GM23338 (cell line): ENCODE results near the gene NLRP9. TPM values are rescaled to one million over a fixed set of nuclear protein-coding genes. Genes with fewer than 3 reads are reported as not detected.

Experiments used
- ATAC-seq: fragments of 200-7000 bp; cut with Tn5 transposase; 3 replicates; pipeline ENCODE4 v1.9.1; 2020
- DNase-seq: peaks from one replicate; pipeline ENCODE4 v3.0.0-alpha.2; 2015; ENCODE audit warnings: low spot score
- H2AFZ ChIP-seq: fragments of 200-600 bp; sonication (generic); 2 replicates; pipeline ENCODE4 v1.8.0; 2016; ENCODE audit warnings: antibody characterized with exemption, mild to moderate bottlenecking, moderate library complexity
- H3F3A ChIP-seq: fragments of 200-600 bp; sonication (generic); replicated peaks from 2 replicates; pipeline ENCODE4 v1.8.0; 2017; ENCODE audit warnings: antibody characterized with exemption, mixed run types, low read depth
- H3K27ac ChIP-seq: fragments of 200-600 bp; sonication (generic); 2 replicates; pipeline ENCODE4 v1.6.1; 2016; ENCODE audit warnings: low read depth
- H3K27me3 ChIP-seq: fragments of 200-600 bp; sonication (generic); 2 replicates; pipeline ENCODE4 v1.8.0; 2016; ENCODE audit warnings: mild to moderate bottlenecking, mixed run types, moderate library complexity; ENCODE audit not compliant: insufficient read depth
- H3K36me3 ChIP-seq: fragments of 200-600 bp; sonication (generic); 2 replicates; pipeline ENCODE4 v1.8.0; 2016; ENCODE audit warnings: mild to moderate bottlenecking; ENCODE audit not compliant: insufficient read depth
- H3K4me1 ChIP-seq: fragments of 200-600 bp; sonication (generic); 2 replicates; pipeline ENCODE4 v1.8.0; 2016; ENCODE audit warnings: mild to moderate bottlenecking, moderate library complexity; ENCODE audit not compliant: insufficient read depth
- H3K4me2 ChIP-seq: fragments of 200-600 bp; sonication (generic); 2 replicates; pipeline ENCODE4 v1.7.1; 2017; ENCODE audit warnings: mixed run types
- H3K4me3 ChIP-seq: fragments of 200-600 bp; sonication (generic); 2 replicates; pipeline ENCODE4 v1.6.1; 2016; ENCODE audit warnings: mixed run types
- H3K79me2 ChIP-seq: fragments of 200-600 bp; sonication (generic); replicated peaks from 2 replicates; pipeline ENCODE4 v1.8.0; 2017; ENCODE audit warnings: mild to moderate bottlenecking; ENCODE audit not compliant: insufficient read depth
- H3K9me2 ChIP-seq: fragments of 200-600 bp; sonication (generic); 2 replicates; pipeline ENCODE4 v1.8.0; 2017; ENCODE audit not compliant: insufficient read depth
- H4K20me1 ChIP-seq: fragments of 200-600 bp; sonication (generic); replicated peaks from 2 replicates; pipeline ENCODE4 v1.8.0; 2017; ENCODE audit warnings: mild to moderate bottlenecking; ENCODE audit not compliant: insufficient read depth
- H3K27ac Mint-ChIP-seq: 2 replicates; pipeline ENCODE4 v1.8.0; 2020; ENCODE audit warnings: inconsistent platforms, mild to moderate bottlenecking, moderate library complexity, mixed read lengths
- H3K27me3 Mint-ChIP-seq: 3 replicates; pipeline ENCODE4 v1.8.0; 2022; ENCODE audit warnings: low read depth, mild to moderate bottlenecking, moderate library complexity, mixed read lengths, inconsistent platforms; ENCODE audit not compliant: insufficient read depth, poor library complexity
- H3K36me3 Mint-ChIP-seq: 3 replicates; pipeline ENCODE4 v1.8.0; 2021; ENCODE audit warnings: low read depth, mild to moderate bottlenecking, inconsistent platforms, moderate library complexity, mixed read lengths
- H3K4me1 Mint-ChIP-seq: 3 replicates; pipeline ENCODE4 v1.8.0; 2020; ENCODE audit warnings: mild to moderate bottlenecking, inconsistent platforms, mixed read lengths
- H3K4me3 Mint-ChIP-seq: 3 replicates; pipeline ENCODE4 v1.8.0; 2021; ENCODE audit warnings: moderate library complexity, mild to moderate bottlenecking, inconsistent platforms, mixed read lengths
- H3K9me3 Mint-ChIP-seq: 3 replicates; pipeline ENCODE4 v1.8.0; 2020; ENCODE audit warnings: moderate library complexity, mild to moderate bottlenecking, inconsistent platforms, mixed read lengths
- CREB1 ChIP-seq: fragments of 250-450 bp; sonication (Bioruptor Pico); IDR thresholded peaks from 2 replicates; pipeline ENCODE4 v1.5.0; 2020; ENCODE audit warnings: low read depth, mild to moderate bottlenecking, moderate library complexity
- ETS1 ChIP-seq: IDR thresholded peaks from 2 replicates; pipeline ENCODE4 v1.6.1; 2016; ENCODE audit warnings: antibody characterized with exemption
- EZH2 ChIP-seq: fragments of 200-600 bp; sonication (generic); IDR thresholded peaks from one replicate; pipeline ENCODE4 v1.8.0; 2017; ENCODE audit warnings: antibody characterized with exemption, mild to moderate bottlenecking, low read depth; ENCODE audit not compliant: unreplicated experiment
- JUNB ChIP-seq: IDR thresholded peaks from one replicate; pipeline ENCODE4 v1.6.1; 2016; ENCODE audit warnings: antibody characterized with exemption; ENCODE audit not compliant: unreplicated experiment
- NANOG ChIP-seq: IDR thresholded peaks from 2 replicates; pipeline ENCODE4 v1.6.1; 2016; ENCODE audit warnings: antibody characterized with exemption, borderline replicate concordance
- STAT1 ChIP-seq: IDR thresholded peaks from one replicate; pipeline ENCODE4 v1.6.1; 2016; ENCODE audit warnings: antibody characterized with exemption; ENCODE audit not compliant: unreplicated experiment
- ZNF114 ChIP-seq: fragments of 250-450 bp; sonication (Bioruptor Pico); IDR thresholded peaks from 2 replicates; pipeline ENCODE4 v1.5.0; 2020; ENCODE audit warnings: mild to moderate bottlenecking, moderate library complexity
- ZNF331 ChIP-seq: fragments of 250-450 bp; sonication (Bioruptor Pico); IDR thresholded peaks from 2 replicates; pipeline ENCODE4 v1.5.0; 2020; ENCODE audit warnings: low read depth, mild to moderate bottlenecking, moderate library complexity
- polyA plus RNA-seq: library from polyadenylated mRNA; unstranded; fragments of >200 nt; fragmentation: Nextera tagmentation; extraction: Ambion mirVana; gene quantifications from 2 replicates; pipeline ENCODE4 v1.2.1, GENCODE V29; 2016
- total RNA-seq: library from RNA; depleted of rRNA; stranded (reverse); fragments of >200 nt; shearing (Covaris generic); gene quantifications from 2 replicates; pipeline ENCODE4 v1.2.3, GENCODE V29; 2014
- TF ChIP-seq, protein P1 (sequence below): IDR thresholded peaks from one replicate; pipeline ENCODE4 v1.6.1; 2018; ENCODE audit warnings: antibody characterized with exemption; ENCODE audit not compliant: unreplicated experiment
- TF ChIP-seq, protein P2 (sequence below), 2 experiments: fragments of 200-600 bp in 1 of 2; sonication (generic) in 1 of 2; conservative IDR thresholded peaks; 2 replicates each; pipeline versions ENCODE4 v1.5.1 to v1.6.1; 2016 to 2017; ENCODE audit warnings: antibody characterized with exemption in 2 of 2, low read depth in 2 of 2, mild to moderate bottlenecking in 2 of 2, moderate library complexity in 1 of 2

Gene NLRP9
- total and polyA plus RNA-seq, 2 experiments from 2014 or later = not detected

GRCh38 chr19:55697698-55698097, 40.5 kb downstream of the NLRP9 start:
- DNase-seq (no peak), ATAC-seq (no peak)
- no peaks in the 10 kb centered on the region for H3K36me3 ChIP-seq
- no peaks in the 10 kb centered on the region for H3K79me2 ChIP-seq
- no peak overlapping the region for H3K4me3 ChIP-seq
- no peak overlapping the region for H3K27ac Mint-ChIP-seq
- H3K27ac ChIP-seq = no peak overlapping the region
- peaks cover 9% of the 10 kb centered on the region for H3K9me3 Mint-ChIP-seq
- no peaks in the 10 kb centered on the region for H3K4me1 ChIP-seq
- no peaks in the 10 kb centered on the region for H3K9me2 ChIP-seq
- H3K4me1 Mint-ChIP-seq = no peaks in the 10 kb centered on the region; the same call in 2 of the 3 replicates
- H3K36me3 Mint-ChIP-seq = peaks cover 54% of the 10 kb centered on the region
- no peak overlapping the region for H3K4me2 ChIP-seq
- H4K20me1 ChIP-seq = no peaks in the 10 kb centered on the region; the same call in 1 of the 2 replicates
- H3F3A ChIP-seq = no peaks in the 10 kb centered on the region
- no peak overlapping the region for H3K4me3 Mint-ChIP-seq
- H3K27me3 Mint-ChIP-seq = peaks cover 4% of the 10 kb centered on the region
- H3K27me3 ChIP-seq = no peaks in the 10 kb centered on the region
- no peak overlapping the region for H2AFZ ChIP-seq
- TF ChIP-seq ZNF331 (CRISPR knock-in tag) (no peak), CREB1 (CRISPR knock-in tag) (no peak), NANOG (no peak), JUNB (no peak), ETS1 (no peak), ZNF114 (CRISPR knock-in tag) (no peak), STAT1 (no peak)
- TF ChIP-seq, protein P1, sequence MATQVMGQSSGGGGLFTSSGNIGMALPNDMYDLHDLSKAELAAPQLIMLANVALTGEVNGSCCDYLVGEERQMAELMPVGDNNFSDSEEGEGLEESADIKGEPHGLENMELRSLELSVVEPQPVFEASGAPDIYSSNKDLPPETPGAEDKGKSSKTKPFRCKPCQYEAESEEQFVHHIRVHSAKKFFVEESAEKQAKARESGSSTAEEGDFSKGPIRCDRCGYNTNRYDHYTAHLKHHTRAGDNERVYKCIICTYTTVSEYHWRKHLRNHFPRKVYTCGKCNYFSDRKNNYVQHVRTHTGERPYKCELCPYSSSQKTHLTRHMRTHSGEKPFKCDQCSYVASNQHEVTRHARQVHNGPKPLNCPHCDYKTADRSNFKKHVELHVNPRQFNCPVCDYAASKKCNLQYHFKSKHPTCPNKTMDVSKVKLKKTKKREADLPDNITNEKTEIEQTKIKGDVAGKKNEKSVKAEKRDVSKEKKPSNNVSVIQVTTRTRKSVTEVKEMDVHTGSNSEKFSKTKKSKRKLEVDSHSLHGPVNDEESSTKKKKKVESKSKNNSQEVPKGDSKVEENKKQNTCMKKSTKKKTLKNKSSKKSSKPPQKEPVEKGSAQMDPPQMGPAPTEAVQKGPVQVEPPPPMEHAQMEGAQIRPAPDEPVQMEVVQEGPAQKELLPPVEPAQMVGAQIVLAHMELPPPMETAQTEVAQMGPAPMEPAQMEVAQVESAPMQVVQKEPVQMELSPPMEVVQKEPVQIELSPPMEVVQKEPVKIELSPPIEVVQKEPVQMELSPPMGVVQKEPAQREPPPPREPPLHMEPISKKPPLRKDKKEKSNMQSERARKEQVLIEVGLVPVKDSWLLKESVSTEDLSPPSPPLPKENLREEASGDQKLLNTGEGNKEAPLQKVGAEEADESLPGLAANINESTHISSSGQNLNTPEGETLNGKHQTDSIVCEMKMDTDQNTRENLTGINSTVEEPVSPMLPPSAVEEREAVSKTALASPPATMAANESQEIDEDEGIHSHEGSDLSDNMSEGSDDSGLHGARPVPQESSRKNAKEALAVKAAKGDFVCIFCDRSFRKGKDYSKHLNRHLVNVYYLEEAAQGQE = no peak
- TF ChIP-seq, protein P2, sequence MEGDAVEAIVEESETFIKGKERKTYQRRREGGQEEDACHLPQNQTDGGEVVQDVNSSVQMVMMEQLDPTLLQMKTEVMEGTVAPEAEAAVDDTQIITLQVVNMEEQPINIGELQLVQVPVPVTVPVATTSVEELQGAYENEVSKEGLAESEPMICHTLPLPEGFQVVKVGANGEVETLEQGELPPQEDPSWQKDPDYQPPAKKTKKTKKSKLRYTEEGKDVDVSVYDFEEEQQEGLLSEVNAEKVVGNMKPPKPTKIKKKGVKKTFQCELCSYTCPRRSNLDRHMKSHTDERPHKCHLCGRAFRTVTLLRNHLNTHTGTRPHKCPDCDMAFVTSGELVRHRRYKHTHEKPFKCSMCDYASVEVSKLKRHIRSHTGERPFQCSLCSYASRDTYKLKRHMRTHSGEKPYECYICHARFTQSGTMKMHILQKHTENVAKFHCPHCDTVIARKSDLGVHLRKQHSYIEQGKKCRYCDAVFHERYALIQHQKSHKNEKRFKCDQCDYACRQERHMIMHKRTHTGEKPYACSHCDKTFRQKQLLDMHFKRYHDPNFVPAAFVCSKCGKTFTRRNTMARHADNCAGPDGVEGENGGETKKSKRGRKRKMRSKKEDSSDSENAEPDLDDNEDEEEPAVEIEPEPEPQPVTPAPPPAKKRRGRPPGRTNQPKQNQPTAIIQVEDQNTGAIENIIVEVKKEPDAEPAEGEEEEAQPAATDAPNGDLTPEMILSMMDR (conservative IDR thresholded peaks at IDR 0.05; ENCODE audit: low read depth in 2 of 2) = no peak

- H3K36me3 Mint-ChIP-seq = peaks cover 48% of the 10 kb centered on the region
- no peak for TF ChIP-seq EZH2
- TF ChIP-seq ZNF331 (CRISPR knock-in tag) = no peak
- TF ChIP-seq STAT1 = no peak
- TF ChIP-seq, protein P2 (conservative IDR thresholded peaks at IDR 0.05; ENCODE audit: low read depth in 2 of 2) = no peak
- TF ChIP-seq JUNB = no peak
- no peak for TF ChIP-seq NANOG
- TF ChIP-seq ETS1 = no peak
These were observed 41.1 kb downstream of the NLRP9 start for GRCh38 chr19:55697069-55697440.

More at GRCh38 chr19:55697069-55697440, 41.1 kb downstream of the NLRP9 start:
- Histone ChIP-seq H3K27ac (no peak overlapping the region), H3K79me2 (no peaks in the 10 kb centered on the region), H4K20me1 (no peaks in the 10 kb centered on the region; the same call in 1 of the 2 replicates), H3K4me2 (no peak overlapping the region), H3F3A (no peaks in the 10 kb centered on the region), H3K27me3 (no peaks in the 10 kb centered on the region), H3K36me3 (no peaks in the 10 kb centered on the region), H2AFZ (no peak overlapping the region), H3K9me2 (no peaks in the 10 kb centered on the region), H3K4me3 (no peak overlapping the region), H3K4me1 (no peaks in the 10 kb centered on the region)
- Mint-ChIP-seq H3K9me3 (peaks cover 3% of the 10 kb centered on the region; the same call in 2 of the 3 replicates), H3K4me1 (no peaks in the 10 kb centered on the region; the same call in 2 of the 3 replicates), H3K27me3 (peaks cover 4% of the 10 kb centered on the region), H3K4me3 (no peak overlapping the region), H3K27ac (no peak overlapping the region)
- ATAC-seq (no peak), DNase-seq (no peak)
